UCSD-AML1 (cell line): ENCODE measurements around the gene CAMK2D.

Source experiments
- DNase-seq: peaks from one replicate; lab custom pipeline; 2025; ENCODE audit not compliant: unreplicated experiment; lab: John Stamatoyannopoulos, UW

CAMK2D gene

DNA sequence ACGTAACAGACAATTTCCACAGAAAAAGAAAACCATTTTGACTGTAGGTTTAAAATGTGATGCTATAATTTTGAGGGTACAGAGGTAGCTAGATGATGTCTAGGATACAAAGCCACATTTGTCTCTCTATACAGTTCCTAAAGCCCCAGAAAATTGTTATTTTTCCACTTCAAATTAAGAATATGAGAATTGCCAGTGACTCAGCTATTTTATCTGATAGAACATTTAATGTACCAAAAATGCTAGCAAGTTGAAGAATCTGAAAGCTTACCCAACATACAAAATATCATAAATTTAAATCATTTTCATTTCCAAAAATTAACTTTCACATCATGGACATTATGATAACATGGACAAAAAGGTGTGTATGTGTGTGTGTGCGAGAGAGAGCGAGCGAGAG is 148.0 kb downstream of the CAMK2D start:
- no peak for DNase-seq

DNA sequence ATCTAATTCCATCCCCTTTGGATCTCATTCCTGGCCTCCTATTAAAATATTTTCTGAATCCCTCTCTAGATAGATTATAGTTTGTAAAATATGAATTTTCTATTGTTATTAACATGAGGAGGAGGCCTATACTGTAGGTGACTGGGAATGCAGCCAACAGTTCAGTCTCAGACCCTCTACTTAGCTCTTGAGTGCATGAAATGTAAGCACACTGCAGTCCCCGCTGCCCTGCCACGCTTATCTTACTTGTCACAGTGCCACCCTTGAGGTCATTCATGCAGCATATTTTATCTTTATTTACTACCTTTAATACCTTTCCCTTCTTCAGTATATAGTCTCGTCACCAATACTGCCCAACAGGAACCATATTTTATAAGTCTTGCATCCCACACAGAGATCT is 151.0 kb downstream of the CAMK2D start:
- DNase-seq, result no peak

DNA sequence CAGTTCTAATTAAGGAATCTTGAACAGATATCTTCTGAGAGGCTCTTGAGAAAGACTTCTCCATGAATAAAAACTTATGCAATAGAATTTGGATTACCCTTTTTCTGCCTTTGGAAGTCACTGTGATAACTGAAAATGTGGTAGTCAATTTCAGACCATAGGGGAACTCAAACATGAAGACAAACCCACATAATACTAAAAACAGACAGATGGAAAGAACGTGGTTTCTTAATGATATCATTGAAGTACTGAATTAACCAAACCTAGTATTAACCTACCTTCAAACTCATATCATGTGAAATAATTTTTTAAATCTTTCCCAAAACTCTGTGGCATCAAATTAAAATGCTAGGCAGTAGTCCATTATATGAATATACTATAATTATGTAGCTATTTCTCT is 153.5 kb downstream of the CAMK2D start:
- no peak for DNase-seq

DNA sequence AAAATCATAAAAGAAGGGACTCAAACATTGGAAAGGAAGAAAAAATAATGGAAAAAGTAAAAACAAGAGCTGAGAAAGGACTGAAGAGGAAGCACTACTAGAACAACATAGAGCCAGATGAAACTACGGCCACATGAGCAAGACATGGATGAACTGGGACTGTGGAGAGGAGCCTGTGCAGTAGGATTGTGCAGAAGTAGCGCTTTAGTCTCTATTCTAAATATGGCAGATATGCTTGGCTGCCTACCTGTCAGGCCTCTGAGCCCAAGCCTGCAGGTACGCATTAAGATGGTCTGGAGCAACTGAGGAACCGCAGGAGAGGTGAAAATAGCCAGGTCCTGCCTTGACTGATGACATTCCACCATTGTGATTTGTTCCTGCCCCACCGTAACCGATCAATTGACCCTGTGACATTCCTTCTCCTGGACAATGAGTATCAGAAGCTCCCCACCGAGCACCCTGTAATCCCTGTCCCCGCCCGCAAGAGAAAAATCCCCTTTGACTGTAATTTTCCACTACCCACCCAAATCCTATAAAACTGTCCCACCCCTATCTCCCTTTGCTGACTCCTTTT is 154.3 kb downstream of the CAMK2D start:
- DNase-seq, result no peak

DNA sequence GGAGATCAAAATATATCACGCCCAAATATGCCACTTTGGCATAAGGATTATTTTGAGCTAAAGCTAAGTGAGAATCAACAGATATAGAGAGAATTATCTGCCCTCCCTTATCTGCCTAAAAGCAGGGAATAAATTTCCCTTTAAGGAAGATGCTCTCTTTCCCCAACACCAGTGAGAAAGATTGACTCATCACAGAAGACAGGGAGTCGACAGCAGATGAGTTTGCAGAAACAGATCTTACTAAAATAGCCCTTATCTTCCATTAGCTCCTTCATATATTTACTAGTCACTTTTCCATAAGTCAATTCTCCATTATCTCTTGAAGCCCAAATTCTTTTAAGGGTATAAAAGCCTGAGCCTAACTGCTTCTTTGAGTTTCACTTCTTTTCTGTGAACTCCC is 156.6 kb downstream of the CAMK2D start:
- no peak for DNase-seq

DNA sequence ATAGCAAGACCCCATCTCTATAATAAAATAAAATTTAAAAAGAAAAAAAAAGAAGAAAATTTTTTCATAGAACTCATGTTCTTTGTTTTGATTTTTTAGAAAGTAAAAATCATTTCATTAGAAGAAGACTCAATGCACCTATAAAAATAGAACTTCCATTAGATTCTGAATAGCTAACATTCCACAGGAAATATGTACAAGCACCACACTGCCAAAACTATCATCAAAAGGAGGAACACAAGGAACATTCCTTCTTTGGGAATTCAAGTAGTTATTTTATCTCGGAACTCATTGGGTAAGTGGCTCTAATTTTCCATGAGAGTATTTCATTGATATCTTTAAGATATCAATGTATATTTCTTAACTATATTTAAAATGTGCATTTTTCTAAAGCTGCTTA is 157.6 kb downstream of the CAMK2D start:
- no peak for DNase-seq

DNA sequence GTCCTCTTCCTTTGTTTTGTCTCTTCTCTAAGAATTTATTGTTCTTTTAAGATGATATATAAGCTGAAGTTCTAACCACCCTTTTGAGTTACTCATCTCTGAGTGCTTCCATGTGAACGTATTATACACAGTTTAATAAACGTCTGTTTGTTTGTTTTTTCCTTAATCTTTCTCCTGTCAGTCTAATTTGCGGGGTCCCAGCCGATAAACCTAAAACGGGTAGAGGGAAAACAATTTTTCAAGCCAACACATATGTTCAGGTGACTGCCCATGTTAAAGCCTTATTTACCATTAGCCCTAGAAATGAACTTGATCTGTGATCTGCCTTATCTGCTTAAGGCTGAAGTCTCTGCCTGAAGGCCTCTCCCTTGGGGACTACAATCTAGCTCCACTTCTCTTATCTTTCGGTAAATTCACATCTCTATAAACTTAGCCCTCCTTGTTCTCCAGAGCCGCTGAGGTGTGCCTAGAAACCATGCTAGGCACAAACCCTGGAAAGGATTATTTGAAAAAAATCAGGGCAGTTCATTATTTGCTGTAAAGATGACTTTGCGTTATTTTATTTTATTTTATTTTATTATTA is 158.8 kb downstream of the CAMK2D start:
- no peak for DNase-seq

DNA sequence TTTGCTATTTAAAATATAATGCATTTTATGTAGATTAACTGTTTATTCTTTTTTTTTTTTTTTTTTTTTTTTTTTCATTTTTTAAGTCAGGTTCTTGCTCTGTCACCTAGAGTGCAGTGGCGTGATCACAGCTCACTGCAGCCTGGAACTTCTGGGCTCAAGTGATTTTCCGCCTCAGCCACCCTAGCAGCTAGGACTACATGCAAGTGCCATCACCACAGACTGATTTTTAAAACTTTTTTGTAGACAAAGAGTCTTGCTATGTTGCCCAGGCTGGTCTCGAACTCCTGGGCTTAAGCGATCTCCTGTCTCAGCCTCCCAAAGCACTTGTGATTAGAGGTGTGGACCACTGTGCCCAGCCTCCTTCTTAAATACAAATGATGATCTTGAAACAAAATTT is 159.9 kb downstream of the CAMK2D start:
- DNase-seq, result no peak

DNA sequence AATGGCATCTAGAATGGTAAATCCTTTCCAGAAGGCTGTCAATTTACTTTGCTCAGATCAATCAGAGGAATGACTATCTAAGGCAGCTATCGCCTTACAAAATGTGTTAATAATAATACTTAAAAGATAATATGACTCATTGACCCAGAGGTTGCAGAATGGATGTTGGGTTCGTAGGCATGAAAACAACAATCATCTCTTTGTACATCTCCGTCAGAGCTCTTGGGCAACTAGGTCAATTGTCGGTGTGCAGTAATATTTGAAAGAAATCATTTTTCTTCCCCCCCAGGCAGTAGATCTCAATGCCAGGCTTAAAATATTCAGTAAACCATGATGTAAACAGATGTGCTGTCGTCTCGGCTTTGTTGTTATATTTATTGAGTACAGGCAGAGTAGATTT is 165.1 kb downstream of the CAMK2D start:
- no peak for DNase-seq

DNA sequence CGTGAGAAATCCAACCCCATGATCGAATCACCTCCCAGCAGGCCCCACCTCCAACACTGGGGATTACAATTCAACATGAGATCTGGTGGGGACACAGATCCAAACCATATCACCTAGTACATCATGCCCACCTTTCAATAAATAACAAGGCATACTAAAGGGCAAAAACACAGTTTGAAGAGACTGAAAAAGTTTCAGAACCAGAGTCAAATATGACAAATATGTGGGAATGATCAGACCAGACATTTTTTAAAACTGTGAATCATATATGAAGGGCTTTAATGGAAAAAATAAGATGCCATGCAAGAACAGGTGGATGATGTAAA is 167.3 kb downstream of the CAMK2D start:
- DNase-seq, result no peak

DNA sequence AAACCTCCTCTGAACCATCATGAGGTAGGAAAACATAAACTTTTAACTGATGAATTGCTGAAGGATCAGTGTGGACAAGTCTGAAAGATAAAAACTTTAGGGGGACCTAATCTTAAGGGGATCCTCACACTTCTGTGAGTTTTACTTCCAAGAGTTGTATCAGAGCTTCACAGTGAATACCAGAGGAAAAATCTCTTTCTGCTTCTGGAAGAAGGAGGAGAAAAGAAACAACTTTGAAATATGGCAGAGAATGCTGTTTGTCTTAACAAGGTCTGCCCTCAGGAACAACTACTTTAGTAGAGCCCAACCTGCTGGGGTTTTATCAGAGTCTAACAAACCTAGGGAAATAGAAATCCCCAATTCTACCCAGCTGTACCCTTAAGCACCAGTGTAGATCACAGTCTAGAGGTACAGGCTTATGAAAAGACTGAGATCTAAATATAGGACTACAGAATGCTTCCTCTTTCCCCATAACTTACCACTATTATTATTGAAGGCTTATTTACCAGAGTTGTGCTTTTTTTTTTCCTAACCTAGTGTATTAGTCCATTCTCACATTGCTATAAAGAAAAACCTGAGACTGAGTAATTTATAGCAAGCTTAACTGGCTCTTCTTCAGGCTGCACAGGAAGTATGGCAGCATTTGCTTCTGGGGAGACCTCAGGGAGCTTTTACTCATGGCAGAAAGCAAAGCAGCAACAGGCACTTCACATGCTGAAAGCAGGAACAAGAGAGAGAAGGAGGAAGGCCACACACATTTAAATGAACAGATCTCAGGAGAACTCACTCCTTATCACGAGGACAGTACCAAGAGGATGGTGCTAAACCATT is 167.9 kb downstream of the CAMK2D start:
- DNase-seq, result no peak

DNA sequence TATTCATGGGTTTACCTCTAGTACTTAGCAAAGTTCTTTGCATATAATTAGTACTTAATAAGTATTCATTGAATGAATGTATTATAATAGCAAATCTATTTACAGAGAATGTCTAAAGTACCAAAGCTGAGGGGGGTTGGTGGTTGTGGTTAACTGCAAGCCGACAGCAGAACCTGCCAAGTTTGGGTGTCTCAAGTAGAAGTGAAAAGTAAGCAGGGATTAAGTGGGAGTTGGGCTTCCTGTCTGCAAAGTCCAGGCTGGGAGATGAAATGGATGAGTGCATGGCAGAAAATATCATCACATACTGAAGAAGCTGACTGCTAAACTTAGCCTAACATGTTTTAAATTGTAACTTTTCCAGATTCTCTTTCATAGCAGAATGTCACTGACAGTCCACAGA is 169.6 kb downstream of the CAMK2D start:
- no peak for DNase-seq

DNA sequence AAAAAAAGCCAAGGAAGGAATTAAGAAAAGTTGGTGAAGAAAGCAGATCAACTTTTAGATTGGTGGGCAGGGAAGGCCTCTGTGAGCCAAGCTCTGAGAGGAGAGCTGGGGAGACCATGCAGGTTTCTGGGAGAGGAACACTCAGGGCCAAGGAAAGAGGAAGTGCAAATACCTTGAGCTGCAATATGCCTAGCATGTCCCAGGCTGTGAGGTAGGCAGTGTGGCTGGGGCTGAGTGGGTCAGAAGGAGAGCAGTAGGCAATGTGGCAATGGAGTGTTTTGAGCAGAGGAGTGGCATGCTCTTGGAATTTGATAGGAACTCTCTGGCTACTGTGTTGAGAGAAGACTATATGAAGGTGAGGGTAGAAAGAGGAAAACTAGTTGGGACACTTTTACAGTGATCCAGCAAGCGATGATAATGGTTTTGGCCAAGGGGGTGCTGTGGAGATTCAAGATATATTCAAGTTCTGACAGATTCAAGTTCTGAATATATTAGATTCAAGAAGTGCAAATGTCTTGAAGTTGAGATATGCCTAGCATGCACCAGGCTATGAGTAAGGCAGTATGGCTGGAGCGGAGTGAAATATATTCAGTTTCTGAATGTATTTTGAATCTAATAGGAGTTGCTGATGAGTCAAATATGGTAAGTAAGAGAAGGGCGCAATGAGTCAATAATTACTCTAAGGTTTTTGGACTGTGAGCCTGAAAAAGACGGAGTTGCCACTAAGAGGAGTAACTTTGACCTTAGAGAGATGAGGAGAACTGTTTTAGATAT is 172.5 kb downstream of the CAMK2D start:
- no peak for DNase-seq

DNA sequence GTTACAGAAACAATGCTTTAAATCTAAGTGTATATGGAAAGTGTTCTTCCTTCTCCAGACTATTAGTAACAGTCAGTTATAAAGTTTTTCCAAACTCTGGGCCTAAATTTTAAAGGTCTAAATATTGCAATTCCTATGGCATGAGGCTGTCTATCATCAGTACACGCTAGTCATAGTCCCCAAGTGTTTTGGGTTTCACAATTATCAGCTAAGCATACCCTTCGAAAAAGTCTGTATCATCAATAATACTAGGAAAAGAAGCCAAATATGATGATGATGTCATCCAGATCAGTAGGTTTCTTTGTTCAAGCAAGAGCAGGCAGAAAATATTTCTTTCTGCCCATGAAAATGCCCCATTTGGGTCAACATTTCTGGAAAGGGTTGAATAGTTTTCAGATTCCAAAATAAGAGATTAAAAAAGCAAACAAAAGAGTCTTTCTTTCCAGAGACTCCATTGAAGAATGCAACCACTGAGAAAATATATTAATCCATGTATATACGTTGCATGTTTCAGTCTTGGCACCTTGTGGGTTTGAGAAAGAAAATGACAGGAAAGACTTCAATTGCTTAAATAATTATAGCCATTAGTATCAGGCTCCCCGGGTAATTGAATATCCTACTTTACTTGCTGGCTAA is 173.8 kb downstream of the CAMK2D start:
- DNase-seq, result no peak

DNA sequence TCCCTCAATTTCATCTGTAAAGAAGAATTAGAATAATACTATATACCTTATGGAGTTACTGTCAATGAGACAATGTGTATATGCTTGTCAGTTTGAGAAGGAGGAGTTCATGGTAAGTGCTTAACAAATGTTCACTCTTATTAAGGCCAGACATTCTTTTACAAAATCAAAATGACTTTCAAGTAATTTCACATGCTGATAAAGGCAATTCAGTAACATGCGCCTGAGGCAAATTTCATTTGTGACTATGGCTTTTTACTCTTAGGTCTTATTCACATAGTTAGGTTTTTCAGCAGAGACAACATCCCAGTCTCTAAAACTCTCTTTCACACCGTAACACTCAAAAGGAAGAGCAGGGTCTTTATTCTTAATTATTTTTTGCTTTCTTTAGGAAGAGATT is 174.4 kb downstream of the CAMK2D start:
- DNase-seq, result no peak

DNA sequence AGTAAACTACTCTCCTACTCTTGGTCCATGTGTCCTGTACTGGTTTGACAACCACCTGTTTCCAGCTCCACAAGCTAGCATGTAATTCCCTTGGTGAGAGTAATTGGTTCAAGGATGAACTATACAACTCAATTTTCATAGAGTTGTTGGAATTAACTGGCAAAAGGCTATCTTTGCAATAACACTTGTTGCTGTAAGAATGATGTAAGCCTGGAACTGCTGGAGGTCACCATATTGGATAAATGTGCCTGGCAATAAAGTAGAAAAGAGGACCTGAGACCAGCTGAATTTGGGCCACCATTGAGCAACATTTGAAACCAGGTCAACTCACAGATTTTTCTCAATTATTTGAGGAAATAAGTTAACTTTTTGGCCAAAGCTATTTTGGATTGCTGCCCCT is 175.5 kb downstream of the CAMK2D start:
- no peak for DNase-seq

DNA sequence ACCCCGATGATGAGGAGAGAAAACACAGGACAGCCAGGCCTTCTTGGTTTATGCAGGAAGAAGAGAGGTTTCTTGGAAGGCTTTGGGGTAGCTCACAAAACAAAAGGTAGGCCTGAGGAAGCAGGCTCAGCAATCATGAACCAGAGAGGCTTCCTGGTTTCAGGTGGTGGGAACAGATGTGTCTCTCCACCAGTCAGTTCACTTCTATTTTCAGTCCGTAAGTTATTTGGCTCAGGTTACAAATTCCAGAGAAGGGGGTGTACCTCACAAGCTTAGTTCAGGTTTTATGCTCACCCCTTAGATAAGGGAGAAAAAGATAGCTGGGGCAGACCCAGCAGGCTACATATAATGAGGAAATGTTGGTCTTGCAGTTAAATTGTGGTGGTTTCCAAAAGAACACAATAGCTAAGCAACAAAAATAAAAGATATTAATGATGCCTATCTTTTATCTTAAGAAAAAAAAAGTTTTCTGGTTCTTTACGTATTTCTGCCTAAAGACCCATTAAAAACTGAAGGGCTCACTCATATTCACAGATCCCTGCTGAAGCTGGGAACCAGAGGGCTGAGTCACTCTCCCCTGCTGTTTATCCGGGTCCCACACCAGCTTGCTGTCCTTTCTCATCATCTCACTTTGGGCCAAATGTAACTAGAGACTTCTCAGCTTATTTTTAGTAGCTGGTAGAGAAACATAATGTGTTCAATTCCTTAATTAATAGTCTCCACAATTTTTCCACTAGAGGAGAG is 177.0 kb downstream of the CAMK2D start:
- DNase-seq, result no peak

DNA sequence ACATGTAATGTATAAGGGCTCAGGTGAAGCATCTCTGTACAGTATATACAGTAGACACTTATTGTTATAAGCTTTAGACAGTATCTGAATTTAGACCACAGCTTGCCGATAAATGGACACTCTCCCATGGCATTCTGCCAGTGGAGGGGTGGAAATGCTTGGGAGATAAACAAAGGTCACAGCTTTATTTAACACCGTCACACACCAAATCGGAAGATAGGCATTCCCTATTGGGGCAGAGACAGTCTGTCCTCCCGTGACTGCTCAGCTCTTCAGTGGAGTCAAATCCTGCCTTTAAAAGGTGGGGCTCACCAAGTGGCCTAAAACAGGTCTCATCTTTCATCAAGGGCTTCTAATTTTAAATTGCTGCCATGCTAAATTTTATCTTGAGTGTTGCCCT is 178.8 kb downstream of the CAMK2D start:
- DNase-seq, result no peak

DNA sequence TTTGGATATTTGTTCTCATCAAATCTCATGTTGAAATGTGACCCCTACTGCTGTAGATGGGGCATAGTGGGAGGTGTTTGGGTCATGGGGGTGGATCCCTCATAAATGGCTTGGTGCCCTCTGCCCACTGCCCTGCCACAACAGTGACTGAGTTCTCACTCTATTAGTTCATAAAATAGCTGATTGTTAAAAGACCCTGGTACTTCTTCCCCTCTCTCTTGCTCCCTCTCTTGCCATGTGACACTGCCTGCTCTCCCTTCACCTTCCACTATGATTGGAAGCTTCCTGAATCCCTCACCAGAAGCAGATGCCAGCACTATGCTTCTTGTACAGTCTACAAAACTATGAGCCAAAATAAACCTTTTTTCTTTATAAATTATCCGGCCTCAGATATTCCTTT is 182.2 kb downstream of the CAMK2D start:
- no peak for DNase-seq

DNA sequence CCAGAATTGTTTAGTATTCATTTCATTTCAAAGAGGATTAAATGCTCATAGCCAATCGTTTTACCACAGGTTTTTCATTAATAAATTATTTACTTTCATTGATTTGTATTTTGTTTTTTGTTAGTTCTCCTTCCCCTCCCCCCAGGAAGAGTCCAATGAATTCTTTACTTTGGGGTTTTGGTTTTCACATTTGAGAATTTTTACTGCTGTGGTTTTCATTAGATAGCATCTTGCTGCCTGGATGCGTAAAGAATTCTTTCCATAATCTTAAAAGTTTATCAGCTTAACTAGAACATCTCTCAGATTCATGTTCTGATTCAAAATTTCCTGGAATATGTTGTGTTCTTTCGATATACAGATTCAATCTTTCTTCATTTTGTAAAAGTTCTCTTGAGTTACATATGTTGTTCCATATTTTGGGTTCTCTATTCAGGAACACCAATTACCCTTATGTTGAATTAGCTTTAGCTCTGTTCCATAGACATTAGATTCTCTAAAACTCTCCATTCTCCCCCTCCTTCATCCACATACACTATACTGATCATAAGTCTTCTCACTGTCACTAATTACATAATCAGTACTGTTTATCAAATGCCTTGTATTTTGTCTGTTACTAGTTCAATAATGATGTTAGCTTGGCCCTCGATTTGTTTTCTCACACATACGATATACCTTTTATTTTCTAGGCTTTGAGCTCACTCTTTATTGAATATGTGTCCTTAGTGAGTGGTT is 184.4 kb downstream of the CAMK2D start:
- DNase-seq, result no peak
